GM12892 (cell line): Measurements from ENCODE around the gene NKX1-2.

Experiments used
- POLR2A ChIP-seq: IDR thresholded peaks from 2 replicates; pipeline ENCODE4 v1.6.1; 2011; ENCODE audit warnings: low read depth, low read length, control low read depth
- POLR2AphosphoS5 ChIP-seq: IDR thresholded peaks from 2 replicates; pipeline ENCODE4 v1.6.1; 2011; ENCODE audit warnings: low read depth, low read length, control low read depth
- TAF1 ChIP-seq: IDR thresholded peaks from 2 replicates; pipeline ENCODE4 v1.6.1; 2011; ENCODE audit warnings: low read depth, mild to moderate bottlenecking, control low read depth, low read length, borderline replicate concordance

GRCh38 chr10:124465777-124466488, 16.1 kb upstream of the NKX1-2 start:
- TF ChIP-seq POLR2A (no peak), POLR2AphosphoS5 (no peak), TAF1 (no peak)
